K562 (cell line): ENCODE measurements around the gene UFC1. TPM values are rescaled to one million over a fixed set of nuclear protein-coding genes. Genes with fewer than 3 reads are reported as not detected.
A peak's percentile ranks its signal among the peaks of the same experiment; 100 is the strongest.

Experiments used
- ATAC-seq: fragments of 200-7000 bp; cut with Tn5 transposase; 3 replicates; pipeline ENCODE4 v1.9.1; 2020; ENCODE audit warnings: moderate library complexity
- BruUV-seq: library from RNA; stranded (reverse); fragments of 400-500 nt; replicated peaks from 2 replicates; lab custom pipeline; 2021; lab: Mats Ljungman, UMichigan
- CTCF ChIA-PET: fragments of 300-600 bp; formaldehyde crosslinking; extraction: SDS; loops from one replicate; lab custom pipeline; 2021; ENCODE audit warnings: low intra/inter-chr PET ratio; lab: Yijun Ruan, JAX
- POLR2A ChIA-PET: fragments of 300-600, 350-650 bp; sonication (Branson Sonifier 250); formaldehyde crosslinking; extraction: SDS; loops from one replicate; lab custom pipeline; 2021; ENCODE audit warnings: antibody characterized with exemption, inconsistent platforms; lab: Yijun Ruan, JAX
- DNase-seq, 4 experiments: peaks; one replicate each; pipeline versions ENCODE4 v3.0.0 to v3.0.0-alpha.2; 2011 to 2018; ENCODE audit warnings: low spot score in 3 of 4, mixed read lengths in 3 of 4; ENCODE audit errors: extremely low read depth in 1 of 4
- FAIRE-seq: peaks from 2 replicates; lab custom pipeline; 2011; peaks lifted over from hg19 to GRCh38; lab: Jason Lieb, UNC
- H2AFZ ChIP-seq: 2 replicates; pipeline ENCODE4 v1.6.0; 2011; ENCODE audit warnings: low read depth, low read length, control low read depth, inconsistent platforms
- H3K27ac ChIP-seq: fragments of 200-600 bp; 3 replicates; pipeline ENCODE4 v1.8.0; 2011; ENCODE audit warnings: low read depth, mild to moderate bottlenecking, control low read depth, inconsistent platforms, low read length, moderate library complexity, mixed read lengths; ENCODE audit errors: extremely low read depth
- H3K27me3 ChIP-seq, 2 experiments: fragments of 300-600 bp in 1 of 2; 2 replicates in 1 of 2; 3 replicates in 1 of 2; pipeline versions ENCODE4 v1.6.0 to v1.8.0; 2011; ENCODE audit warnings: inconsistent platforms in 2 of 2, low read length in 2 of 2, mild to moderate bottlenecking in 1 of 2, mixed read lengths in 1 of 2, moderate library complexity in 1 of 2; ENCODE audit not compliant: control insufficient read depth in 2 of 2, insufficient read depth in 2 of 2
- H3K36me3 ChIP-seq: fragments of 300-600 bp; 3 replicates; pipeline ENCODE4 v1.8.0; 2011; ENCODE audit warnings: mild to moderate bottlenecking, low read length, inconsistent platforms; ENCODE audit not compliant: control insufficient read depth, insufficient read depth
- H3K4me1 ChIP-seq, 2 experiments: fragments of 200-600 bp in 1 of 2; replicated peaks in 1 of 2; 2 replicates in 1 of 2; 3 replicates in 1 of 2; pipeline versions ENCODE4 v1.5.1 to v1.8.0; 2011; ENCODE audit warnings: inconsistent platforms in 2 of 2, low read length in 2 of 2, mild to moderate bottlenecking in 1 of 2, mixed read lengths in 1 of 2, moderate library complexity in 1 of 2; ENCODE audit not compliant: control insufficient read depth in 2 of 2, insufficient read depth in 2 of 2
- H3K4me2 ChIP-seq: 2 replicates; pipeline ENCODE4 v1.6.1; 2011; ENCODE audit warnings: low read length, control low read depth, inconsistent platforms, mixed read lengths; ENCODE audit not compliant: insufficient read depth
- H3K4me3 ChIP-seq: fragments of 200-600 bp; sonication (generic), shearing (Covaris generic); 2 replicates; pipeline ENCODE4 v1.5.1; 2016; ENCODE audit warnings: control low read depth, inconsistent platforms
- H3K79me2 ChIP-seq: fragments of 200-600 bp; 3 replicates; pipeline ENCODE4 v1.8.0; 2011; ENCODE audit warnings: low read length, inconsistent platforms; ENCODE audit not compliant: control insufficient read depth, insufficient read depth
- H3K9ac ChIP-seq, 2 experiments: 2 replicates each; pipeline versions ENCODE4 v1.6.0 to v1.6.1; 2011; ENCODE audit warnings: low read depth in 2 of 2, low read length in 2 of 2, control low read depth in 1 of 2, inconsistent platforms in 1 of 2, mild to moderate bottlenecking in 1 of 2, mixed read lengths in 1 of 2; ENCODE audit not compliant: insufficient read depth in 1 of 2
- H3K9me1 ChIP-seq: one replicate; pipeline ENCODE4 v1.6.0; 2011; ENCODE audit warnings: inconsistent platforms, mild to moderate bottlenecking, low read length, moderate library complexity; ENCODE audit not compliant: control insufficient read depth, insufficient read depth
- H3K9me3 ChIP-seq: replicated peaks from 2 replicates; pipeline ENCODE4 v1.5.1; 2011; ENCODE audit warnings: low read depth, low read length, inconsistent platforms; ENCODE audit not compliant: control insufficient read depth, insufficient read depth
- H4K20me1 ChIP-seq: replicated peaks from 2 replicates; pipeline ENCODE4 v1.6.1; 2011; ENCODE audit warnings: low read length, inconsistent platforms, mixed read lengths; ENCODE audit not compliant: control insufficient read depth, insufficient read depth
- FOS ChIP-seq: IDR thresholded peaks from 3 replicates; pipeline ENCODE4 v1.6.1; 2011; ENCODE audit not compliant: insufficient read length; ENCODE audit errors: extremely low read depth
- KDM1A ChIP-seq, 2 experiments: fragments of 450-650 bp; IDR thresholded peaks; 2 replicates each; pipeline ENCODE4 v1.6.1; 2016; ENCODE audit warnings: mild to moderate bottlenecking in 2 of 2
- RBM14 ChIP-seq: fragments of 200-400 bp; formaldehyde crosslinking; IDR thresholded peaks from 2 replicates; pipeline ENCODE4 v1.6.1; 2018; ENCODE audit warnings: low read depth, mild to moderate bottlenecking, low read length, moderate library complexity, borderline replicate concordance; ENCODE audit not compliant: insufficient read depth
- RBM22 ChIP-seq: fragments of 200-400 bp; formaldehyde crosslinking; IDR thresholded peaks from 2 replicates; pipeline ENCODE4 v1.6.1; 2018; ENCODE audit warnings: low read length, low read depth; ENCODE audit not compliant: poor library complexity, severe bottlenecking
- SMAD2 ChIP-seq: fragments of 150-350 bp; IDR thresholded peaks from 2 replicates; pipeline ENCODE4 v1.6.1; 2014; ENCODE audit warnings: low read depth, mild to moderate bottlenecking, low read length
- SRSF1 ChIP-seq: fragments of 200-400 bp; formaldehyde crosslinking; IDR thresholded peaks from 2 replicates; pipeline ENCODE4 v1.6.1; 2017; ENCODE audit warnings: mild to moderate bottlenecking, low read depth, low read length, moderate library complexity
- WGBS: fragments of 100-300 bp; shearing (Covaris generic); methylation state at CpG from one replicate; pipeline ENCODE4 v1.1.6; 2016; ENCODE audit warnings: low coverage, mixed read lengths; ENCODE audit not compliant: insufficient coverage; ENCODE audit errors: missing lambda C conversion rate; 5-methylcytosine and 5-hydroxymethylcytosine counted together
- in situ Hi-C: fragments of 300-500 bp; cut with MboI; formaldehyde crosslinking; loops from 4 replicates; pipeline ENCODE4 v1.15.0; 2018; ENCODE audit warnings: inconsistent platforms, mixed read lengths
- intact Hi-C: fragments of 100-400 bp; cut with micrococcal nuclease; formaldehyde crosslinking; loops from 2 replicates; pipeline ENCODE4 v1.14.2; 2022
- polyA plus RNA-seq, 8 experiments: library from polyadenylated mRNA; depleted of rRNA in 4 of 8; stranded (reverse) in 5 of 8; unstranded in 3 of 8; fragments of >200 nt; fragmentation: Nextera tagmentation in 2 of 8; fragmentation: Illumina TruSeq in 1 of 8; extraction: Ambion mirVana in 2 of 8; extraction: Trizol in 1 of 8; gene quantifications; 2 replicates each; pipeline versions ENCODE4 v1.2.1 to v1.2.3, GENCODE V29; 2011 to 2014; ENCODE audit warnings: inconsistent platforms in 1 of 8, missing spikeins in 1 of 8
- total RNA-seq, 7 experiments: library from RNA; depleted of rRNA in 6 of 7; stranded (reverse); fragments of >200 nt in 6 of 7; fragmentation: Illumina TruSeq in 2 of 7; extraction: Trizol in 2 of 7; gene quantifications; 2 replicates each; pipeline versions ENCODE4 v1.2.1 to v1.2.3, GENCODE V29; 2011 to 2021; ENCODE audit warnings: low replicate concordance in 1 of 7
- TF ChIP-seq, protein P1 (sequence below): fragments of 250-450 bp; sonication (Bioruptor Pico); IDR thresholded peaks from 2 replicates; pipeline ENCODE4 v1.8.0; 2022; ENCODE audit warnings: inconsistent platforms, mild to moderate bottlenecking, moderate library complexity, borderline replicate concordance

UFC1 gene
- total and polyA plus RNA-seq, 9 of the 15 experiments (the other 6 are each of a cell fraction or from before 2014, with no cell fraction given), result 92.8 to 220 (median 161) TPM

DNA sequence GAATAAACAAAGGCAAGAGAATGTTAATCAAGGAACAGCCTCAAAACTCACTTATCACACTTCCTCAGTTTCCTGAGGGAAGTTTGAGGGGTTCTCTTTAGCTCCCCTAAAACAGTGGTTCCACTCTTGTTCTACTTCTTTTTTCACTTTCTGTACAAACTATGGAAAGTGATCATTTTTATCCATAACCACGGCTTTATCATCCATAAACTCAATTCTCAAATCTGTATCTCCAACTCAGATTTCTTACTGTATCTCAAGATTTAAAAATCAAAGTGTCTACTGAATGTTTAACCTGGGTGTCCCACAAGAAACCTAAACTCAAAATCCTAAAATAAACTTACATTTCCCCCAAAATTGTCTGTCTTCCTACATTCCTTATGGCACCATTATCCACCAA lies 39.9 kb upstream of the UFC1 start:
- no peak for FAIRE-seq
- no peak overlapping the region for H3K4me2 ChIP-seq
- POLR2A ChIA-PET, result interaction anchor here (1.7 kb wide), 1 partner anchor 19 kb away, joined by 4 read pairs; the partner anchor contains the start of gene DEDD

DNA sequence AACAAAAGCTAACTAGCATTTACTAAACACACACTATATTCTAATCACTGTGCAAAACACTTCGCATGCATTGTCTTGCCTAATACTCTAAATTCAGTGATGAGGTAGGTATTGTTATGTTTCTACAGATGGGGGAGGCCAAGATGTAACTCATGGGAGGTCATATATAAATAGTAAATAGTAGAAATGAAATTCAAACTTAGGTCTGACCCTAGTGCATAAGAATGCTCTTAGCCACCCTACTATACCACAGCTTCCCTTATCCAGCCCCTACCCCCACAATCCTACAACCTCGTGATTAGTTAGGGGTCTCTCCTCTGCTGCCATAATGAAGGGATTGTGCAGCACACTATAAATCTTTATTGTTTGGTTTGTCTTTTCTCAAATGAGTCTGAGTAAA lies 39.2 kb upstream of the UFC1 start:
- H3K9me3 ChIP-seq, result no peaks in the 10 kb centered on the region
- H3K4me2 ChIP-seq, result no peak overlapping the region
- ChIA-PET POLR2A (interaction anchor here (0.7 to 5.3 kb wide), 4 partner anchors 12 to 270 kb away, joined by 3 to 39 read pairs (median 4); partner anchors contain the start of gene DEDD), CTCF (no interaction called here)
- in situ Hi-C loops, result no loop called here
- no peak for FAIRE-seq
- no peak for DNase-seq
- H3K4me3 ChIP-seq, result no peak overlapping the region
- H3K9me1 ChIP-seq, result no peaks in the 10 kb centered on the region
- H3K36me3 ChIP-seq, result peaks cover 69% of the 10 kb centered on the region
- H2AFZ ChIP-seq, result no peak overlapping the region
- H3K9ac ChIP-seq, result no peak overlapping the region; a peak in 1 of 4 replicates
- H3K79me2 ChIP-seq, result peaks cover 98% of the 10 kb centered on the region
- WGBS, result 60% methylated on average over 2 of the region's 2 CpGs
- H4K20me1 ChIP-seq, result no peaks in the 10 kb centered on the region; the same call in 1 of the 2 replicates
- no peaks in the 10 kb centered on the region; a peak in 1 of 5 replicates for H3K27me3 ChIP-seq
- intact Hi-C loops, result no loop called here
- ATAC-seq, result no peak
- H3K27ac ChIP-seq, result 0 out of 3 replicates have a peak overlapping the region, but pooled peaks have one; percentile 28
- peaks cover 25 to 39% of the 10 kb centered on the region in 2 experiments for H3K4me1 ChIP-seq
- BruUV-seq, result no TSS peak
- TF ChIP-seq FOS (no peak), RBM22 (no peak), SMAD2 (no peak), SRSF1 (no peak)
- TF ChIP-seq, protein P1, sequence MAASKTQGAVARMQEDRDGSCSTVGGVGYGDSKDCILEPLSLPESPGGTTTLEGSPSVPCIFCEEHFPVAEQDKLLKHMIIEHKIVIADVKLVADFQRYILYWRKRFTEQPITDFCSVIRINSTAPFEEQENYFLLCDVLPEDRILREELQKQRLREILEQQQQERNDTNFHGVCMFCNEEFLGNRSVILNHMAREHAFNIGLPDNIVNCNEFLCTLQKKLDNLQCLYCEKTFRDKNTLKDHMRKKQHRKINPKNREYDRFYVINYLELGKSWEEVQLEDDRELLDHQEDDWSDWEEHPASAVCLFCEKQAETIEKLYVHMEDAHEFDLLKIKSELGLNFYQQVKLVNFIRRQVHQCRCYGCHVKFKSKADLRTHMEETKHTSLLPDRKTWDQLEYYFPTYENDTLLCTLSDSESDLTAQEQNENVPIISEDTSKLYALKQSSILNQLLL, result no peak

More for the DNA sequence above, 39.9 kb upstream of the UFC1 start:
- BruUV-seq, result no TSS peak
- H3K9ac ChIP-seq, result no peak overlapping the region
- DNase-seq (no peak), ATAC-seq (no peak)
- in situ Hi-C loops (no loop called here), intact Hi-C loops (no loop called here)
- peaks cover 98% of the 10 kb centered on the region for H3K79me2 ChIP-seq
- H3K27me3 ChIP-seq, result no peaks in the 10 kb centered on the region; a peak in 1 of 5 replicates
- CTCF ChIA-PET, result no interaction called here
- H3K36me3 ChIP-seq, result peaks cover 70% of the 10 kb centered on the region
- H3K27ac ChIP-seq, result no peak overlapping the region
- H2AFZ ChIP-seq, result no peak overlapping the region
- H3K4me1 ChIP-seq, result peaks cover 19 to 33% of the 10 kb centered on the region in 2 experiments
- TF ChIP-seq KDM1A (IDR thresholded peaks at IDR 0.05) (peak; percentile 51 to 59; a peak in 3 of 4 replicates), RBM14 (no peak)
- H3K9me1 ChIP-seq, result no peaks in the 10 kb centered on the region
- no peak overlapping the region for H3K4me3 ChIP-seq
- no peaks in the 10 kb centered on the region; the same call in 1 of the 2 replicates for H4K20me1 ChIP-seq
- 65% methylated on average over 1 of the region's 1 CpG for WGBS
- H3K9me3 ChIP-seq, result no peaks in the 10 kb centered on the region
